GM19324 (cell line): ENCODE measurements around the gene FAM9C.

Experiments
- ATAC-seq: cut with Tn5 transposase; IDR thresholded peaks from one replicate; pipeline ENCODE4 v1.9.1; 2021; ENCODE audit warnings: mild to moderate bottlenecking, moderate library complexity; ENCODE audit not compliant: unreplicated experiment, low FRiP score

FAM9C gene

GRCh38 chrX:13009844-13010243 lies 34.6 kb downstream of the FAM9C start:
- ATAC-seq = no peak

GRCh38 chrX:13009273-13009672 lies 35.1 kb downstream of the FAM9C start:
- no peak for ATAC-seq

GRCh38 chrX:13008851-13009250 lies 35.6 kb downstream of the FAM9C start:
- ATAC-seq = no peak

GRCh38 chrX:13008189-13008533 lies 36.3 kb downstream of the FAM9C start:
- ATAC-seq = peak; percentile 44

GRCh38 chrX:13007519-13008188 lies 36.8 kb downstream of the FAM9C start:
- ATAC-seq = peak; percentile 6

- ATAC-seq = peak; percentile 43
Measured at GRCh38 chrX:13005661-13006473, 38.6 kb downstream of the FAM9C start.

GRCh38 chrX:13001961-13002671 lies 42.3 kb downstream of the FAM9C start:
- no peak for ATAC-seq

- no peak for ATAC-seq
Measured at GRCh38 chrX:13001097-13001496, 43.3 kb downstream of the FAM9C start.

- ATAC-seq = peak; percentile 34
Measured at GRCh38 chrX:13000301-13000811, 44.1 kb downstream of the FAM9C start.

GRCh38 chrX:12999422-12999821 lies 45.0 kb downstream of the FAM9C start:
- ATAC-seq = peak; percentile 62

- no peak for ATAC-seq
Measured at GRCh38 chrX:12997906-12998687, 46.3 kb downstream of the FAM9C start.

- ATAC-seq = no peak
Measured at GRCh38 chrX:12996934-12997435, 47.4 kb downstream of the FAM9C start.

- no peak for ATAC-seq
Measured at GRCh38 chrX:12994321-12994720, 50.1 kb downstream of the FAM9C start.

GRCh38 chrX:12993826-12994225 lies 50.6 kb downstream of the FAM9C start:
- no peak for ATAC-seq

- ATAC-seq = no peak
Measured at GRCh38 chrX:12992544-12993118, 51.8 kb downstream of the FAM9C start.

- no peak for ATAC-seq
Measured at GRCh38 chrX:12991575-12991974, 52.8 kb downstream of the FAM9C start.

GRCh38 chrX:12989461-12989860 lies 55.0 kb downstream of the FAM9C start:
- no peak for ATAC-seq

- ATAC-seq = no peak
Measured at GRCh38 chrX:12988797-12989196, 55.6 kb downstream of the FAM9C start.

- ATAC-seq = no peak
Measured at GRCh38 chrX:12987900-12988594, 56.4 kb downstream of the FAM9C start.
